ENCODE measurements around the gene SLC22A3. TPM values are rescaled to one million over a fixed set of nuclear protein-coding genes. Genes with fewer than 3 reads are reported as not detected.

Gene SLC22A3
- total RNA-seq, 2 experiments from 2014 or later = not detected

- Histone ChIP-seq H3K27ac (ENCODE audit: low read depth, low read length, poor library complexity, severe bottlenecking) (no peak overlapping the region), H2AFZ (ENCODE audit: low read length) (no peak overlapping the region), H3K4me1 (ENCODE audit: insufficient read depth, low read length, poor library complexity, severe bottlenecking) (no peaks in the 10 kb centered on the region), H3K9me2 (ENCODE audit: insufficient read depth, low read length) (no peaks in the 10 kb centered on the region), H3K9me3 (ENCODE audit: low read length) (no peaks in the 10 kb centered on the region), H3K4me3 (ENCODE audit: low read depth, low read length, poor library complexity, severe bottlenecking) (no peak overlapping the region), H3K79me2 (ENCODE audit: insufficient read depth, low read depth, low read length) (no peaks in the 10 kb centered on the region), H3K4me2 (ENCODE audit: low read length) (no peak overlapping the region), H4K20me1 (ENCODE audit: insufficient read depth, low read length) (no peaks in the 10 kb centered on the region), H3K36me3 (ENCODE audit: insufficient read depth, low read length) (no peaks in the 10 kb centered on the region)
- ChIA-PET CTCF (ENCODE audit: unreplicated experiment) (no interaction called here), POLR2A (no interaction called here)
- DNase-seq (ENCODE audit: low spot score) = no peak
- BruUV-seq (replicated peaks) = no TSS peak
- intact Hi-C loops (cut with micrococcal nuclease; ENCODE audit: unreplicated experiment) = no loop called here
- TF ChIP-seq CTCF (conservative IDR thresholded peaks at IDR 0.05; ENCODE audit: low read length) (no peak), EZH2phosphoT487 (IDR thresholded peaks at IDR 0.05; ENCODE audit: borderline replicate concordance, low read depth, low read length) (no peak)
Measured at GRCh38 chr6:160333841-160334240, 14.3 kb upstream of the SLC22A3 start.

- no peak overlapping the region for H3K27ac ChIP-seq (ENCODE audit: low read depth, low read length, poor library complexity, severe bottlenecking)
- no peaks in the 10 kb centered on the region for H4K20me1 ChIP-seq (ENCODE audit: insufficient read depth, low read length)
- no peaks in the 10 kb centered on the region for H3K9me2 ChIP-seq (ENCODE audit: insufficient read depth, low read length)
- POLR2A ChIA-PET = no interaction called here
- H3K4me3 ChIP-seq (ENCODE audit: low read depth, low read length, poor library complexity, severe bottlenecking) = no peak overlapping the region
- H3K79me2 ChIP-seq (ENCODE audit: insufficient read depth, low read depth, low read length) = no peaks in the 10 kb centered on the region
- H3K4me2 ChIP-seq (ENCODE audit: low read length) = no peak overlapping the region
- no peak for TF ChIP-seq CTCF (conservative IDR thresholded peaks at IDR 0.05; ENCODE audit: low read length)
- TF ChIP-seq EZH2phosphoT487 (IDR thresholded peaks at IDR 0.05; ENCODE audit: borderline replicate concordance, low read depth, low read length) = no peak
- H3K4me1 ChIP-seq (ENCODE audit: insufficient read depth, low read length, poor library complexity, severe bottlenecking) = no peaks in the 10 kb centered on the region
- no TSS peak for BruUV-seq (replicated peaks)
- H3K36me3 ChIP-seq (ENCODE audit: insufficient read depth, low read length) = no peaks in the 10 kb centered on the region
- H3K9me3 ChIP-seq (ENCODE audit: low read length) = no peaks in the 10 kb centered on the region
- H2AFZ ChIP-seq (ENCODE audit: low read length) = no peak overlapping the region
- DNase-seq (ENCODE audit: low spot score) = no peak
- intact Hi-C loops (cut with micrococcal nuclease; ENCODE audit: unreplicated experiment) = no loop called here
- CTCF ChIA-PET (ENCODE audit: unreplicated experiment) = no interaction called here
Measured at GRCh38 chr6:160336200-160336599, 12.0 kb upstream of the SLC22A3 start.

- intact Hi-C loops (cut with micrococcal nuclease; ENCODE audit: unreplicated experiment) = no loop called here
- no peak for DNase-seq (ENCODE audit: low spot score)
- Histone ChIP-seq H2AFZ (ENCODE audit: low read length) (no peak overlapping the region), H4K20me1 (ENCODE audit: insufficient read depth, low read length) (no peaks in the 10 kb centered on the region), H3K4me2 (ENCODE audit: low read length) (no peak overlapping the region), H3K9me3 (ENCODE audit: low read length) (no peaks in the 10 kb centered on the region), H3K27ac (ENCODE audit: low read depth, low read length, poor library complexity, severe bottlenecking) (no peak overlapping the region), H3K4me1 (ENCODE audit: insufficient read depth, low read length, poor library complexity, severe bottlenecking) (no peaks in the 10 kb centered on the region), H3K79me2 (ENCODE audit: insufficient read depth, low read depth, low read length) (no peaks in the 10 kb centered on the region), H3K36me3 (ENCODE audit: insufficient read depth, low read length) (no peaks in the 10 kb centered on the region), H3K9me2 (ENCODE audit: insufficient read depth, low read length) (no peaks in the 10 kb centered on the region), H3K4me3 (ENCODE audit: low read depth, low read length, poor library complexity, severe bottlenecking) (no peak overlapping the region)
- ChIA-PET CTCF (ENCODE audit: unreplicated experiment) (no interaction called here), POLR2A (no interaction called here)
- TF ChIP-seq EZH2phosphoT487 (IDR thresholded peaks at IDR 0.05; ENCODE audit: borderline replicate concordance, low read depth, low read length) (no peak), CTCF (conservative IDR thresholded peaks at IDR 0.05; ENCODE audit: low read length) (no peak)
- BruUV-seq (replicated peaks) = no TSS peak
Measured at GRCh38 chr6:160337301-160337700, 10.9 kb upstream of the SLC22A3 start.

Measured in OCI-LY7 (cell line).